ENCODE measurements around the gene TPD52L1. TPM values are rescaled to one million over a fixed set of nuclear protein-coding genes. Genes with fewer than 3 reads are reported as not detected.

Gene TPD52L1
- total and polyA plus RNA-seq, 3 donors from 2014 or later: 20.6 to 22.5 (median 22.1) TPM

DNA sequence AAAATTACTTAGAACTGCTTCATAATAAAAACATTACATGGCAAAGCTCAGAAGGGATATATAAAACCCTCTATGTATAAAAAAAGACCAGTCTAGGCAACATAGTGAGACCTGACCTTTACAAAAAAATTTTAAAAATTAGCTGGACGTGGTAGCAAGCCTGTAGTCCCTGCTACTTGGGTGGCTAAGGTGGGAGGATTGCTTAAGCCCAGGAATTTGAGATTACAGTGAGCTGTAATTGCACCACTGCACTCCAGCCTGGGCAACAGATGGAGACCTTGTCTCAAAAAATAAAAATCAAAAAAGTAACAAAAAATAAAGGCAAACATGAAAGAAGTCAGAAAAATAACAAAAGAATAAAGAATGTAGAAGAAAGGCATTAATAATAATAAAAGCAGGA, 21.5 kb upstream of the TPD52L1 start:
- TF ChIP-seq, protein P1, sequence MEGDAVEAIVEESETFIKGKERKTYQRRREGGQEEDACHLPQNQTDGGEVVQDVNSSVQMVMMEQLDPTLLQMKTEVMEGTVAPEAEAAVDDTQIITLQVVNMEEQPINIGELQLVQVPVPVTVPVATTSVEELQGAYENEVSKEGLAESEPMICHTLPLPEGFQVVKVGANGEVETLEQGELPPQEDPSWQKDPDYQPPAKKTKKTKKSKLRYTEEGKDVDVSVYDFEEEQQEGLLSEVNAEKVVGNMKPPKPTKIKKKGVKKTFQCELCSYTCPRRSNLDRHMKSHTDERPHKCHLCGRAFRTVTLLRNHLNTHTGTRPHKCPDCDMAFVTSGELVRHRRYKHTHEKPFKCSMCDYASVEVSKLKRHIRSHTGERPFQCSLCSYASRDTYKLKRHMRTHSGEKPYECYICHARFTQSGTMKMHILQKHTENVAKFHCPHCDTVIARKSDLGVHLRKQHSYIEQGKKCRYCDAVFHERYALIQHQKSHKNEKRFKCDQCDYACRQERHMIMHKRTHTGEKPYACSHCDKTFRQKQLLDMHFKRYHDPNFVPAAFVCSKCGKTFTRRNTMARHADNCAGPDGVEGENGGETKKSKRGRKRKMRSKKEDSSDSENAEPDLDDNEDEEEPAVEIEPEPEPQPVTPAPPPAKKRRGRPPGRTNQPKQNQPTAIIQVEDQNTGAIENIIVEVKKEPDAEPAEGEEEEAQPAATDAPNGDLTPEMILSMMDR (IDR thresholded peaks at IDR 0.05): no peak
- no peak for TF ChIP-seq POLR2A (IDR thresholded peaks at IDR 0.05)
- DNase-seq: no peak
- Histone ChIP-seq H3K27ac (no peak overlapping the region), H3K4me1 (no peaks in the 10 kb centered on the region), H3K36me3 (ENCODE audit: low read depth, missing control alignments) (no peaks in the 10 kb centered on the region), H3K4me3 (no peak overlapping the region), H3K9me3 (no peaks in the 10 kb centered on the region), H3K27me3 (no peaks in the 10 kb centered on the region)
- intact Hi-C loops (cut with DNase I; ENCODE audit: low total_unique reads): no loop called here
- WGBS, 2 donors: 31 to 48% methylated on average over 1 of the region's 1 CpG

DNA sequence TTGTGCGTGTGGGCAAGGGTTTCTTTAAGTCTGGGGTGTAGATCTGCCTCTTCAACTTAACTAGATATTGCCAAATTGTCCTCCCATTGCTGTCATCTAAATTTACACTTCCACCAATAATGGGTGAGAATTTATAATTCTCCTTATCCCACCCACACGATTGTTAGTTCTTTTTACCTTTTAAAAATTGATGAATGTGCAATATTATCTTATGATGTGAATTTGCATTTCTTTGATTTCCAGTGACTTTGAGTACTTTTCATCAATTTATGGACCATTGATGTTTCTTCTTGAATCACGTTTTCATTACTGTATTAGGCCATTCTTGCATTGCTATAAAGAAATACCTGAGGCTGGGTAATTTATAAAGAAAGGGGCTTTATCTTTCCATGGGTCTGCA, 17.2 kb upstream of the TPD52L1 start:
- no peaks in the 10 kb centered on the region for H3K4me1 ChIP-seq
- DNase-seq: no peak
- H3K27me3 ChIP-seq: no peaks in the 10 kb centered on the region
- no peaks in the 10 kb centered on the region for H3K36me3 ChIP-seq (ENCODE audit: low read depth, missing control alignments)
- no peak for TF ChIP-seq POLR2A (IDR thresholded peaks at IDR 0.05)
- TF ChIP-seq, protein P1 (IDR thresholded peaks at IDR 0.05): no peak
- H3K27ac ChIP-seq: no peak overlapping the region
- H3K9me3 ChIP-seq: no peaks in the 10 kb centered on the region
- intact Hi-C loops (cut with DNase I; ENCODE audit: low total_unique reads): no loop called here
- no peak overlapping the region for H3K4me3 ChIP-seq
- WGBS, 2 donors: 75 to 84% methylated on average over 3 of the region's 3 CpGs

DNA sequence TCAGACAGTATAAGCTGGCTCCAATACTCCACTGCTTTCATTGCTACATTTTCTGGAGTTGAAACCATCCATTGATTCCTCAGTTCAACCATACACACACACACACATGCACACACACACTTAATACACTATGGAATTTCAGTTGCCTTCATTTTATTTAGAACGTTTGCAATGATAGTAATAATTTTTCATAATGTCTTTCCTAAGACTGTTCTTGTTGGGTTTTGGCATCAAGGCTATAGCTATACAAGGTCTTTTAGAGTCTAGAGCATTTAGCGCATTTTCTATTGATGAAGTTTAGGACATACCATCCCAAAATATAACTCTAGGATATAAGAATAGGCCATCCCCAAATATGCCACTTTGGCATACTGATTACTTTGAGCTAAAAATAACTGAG, 15.5 kb upstream of the TPD52L1 start:
- H3K27me3 ChIP-seq: no peaks in the 10 kb centered on the region
- WGBS, 2 donors: 85 to 94% methylated on average over 2 of the region's 2 CpGs
- TF ChIP-seq POLR2A (IDR thresholded peaks at IDR 0.05): no peak
- TF ChIP-seq, protein P1 (IDR thresholded peaks at IDR 0.05): no peak
- H3K9me3 ChIP-seq: no peaks in the 10 kb centered on the region
- no peak overlapping the region for H3K4me3 ChIP-seq
- intact Hi-C loops (cut with DNase I; ENCODE audit: low total_unique reads): no loop called here
- no peak for DNase-seq
- no peaks in the 10 kb centered on the region for H3K4me1 ChIP-seq
- no peak overlapping the region for H3K27ac ChIP-seq
- H3K36me3 ChIP-seq (ENCODE audit: low read depth, missing control alignments): no peaks in the 10 kb centered on the region

DNA sequence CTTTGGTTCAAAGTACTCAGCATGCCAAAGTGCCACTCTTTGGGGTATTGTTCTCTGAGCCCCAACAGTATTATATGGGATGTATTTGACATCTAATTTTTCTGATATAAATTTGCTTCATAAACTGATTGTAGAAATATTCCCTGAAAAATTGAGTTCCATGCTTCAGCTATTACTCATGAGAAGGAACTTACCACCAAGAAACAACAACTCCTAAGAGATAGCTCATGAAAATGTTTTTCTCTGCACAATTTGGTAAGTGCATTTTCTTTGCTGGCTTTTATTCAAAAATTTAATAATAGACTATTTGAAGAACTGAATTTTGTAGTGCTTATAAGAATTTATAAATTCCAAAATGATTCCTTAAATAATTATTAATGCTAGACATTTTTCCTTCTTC, 12.8 kb upstream of the TPD52L1 start:
- H3K9me3 ChIP-seq: no peaks in the 10 kb centered on the region
- no peaks in the 10 kb centered on the region for H3K4me1 ChIP-seq
- TF ChIP-seq POLR2A (IDR thresholded peaks at IDR 0.05): no peak
- TF ChIP-seq, protein P1 (IDR thresholded peaks at IDR 0.05): no peak
- no peak overlapping the region for H3K4me3 ChIP-seq
- intact Hi-C loops (cut with DNase I; ENCODE audit: low total_unique reads): no loop called here
- DNase-seq: no peak
- no peak overlapping the region for H3K27ac ChIP-seq
- H3K27me3 ChIP-seq: no peaks in the 10 kb centered on the region
- H3K36me3 ChIP-seq (ENCODE audit: low read depth, missing control alignments): no peaks in the 10 kb centered on the region

DNA sequence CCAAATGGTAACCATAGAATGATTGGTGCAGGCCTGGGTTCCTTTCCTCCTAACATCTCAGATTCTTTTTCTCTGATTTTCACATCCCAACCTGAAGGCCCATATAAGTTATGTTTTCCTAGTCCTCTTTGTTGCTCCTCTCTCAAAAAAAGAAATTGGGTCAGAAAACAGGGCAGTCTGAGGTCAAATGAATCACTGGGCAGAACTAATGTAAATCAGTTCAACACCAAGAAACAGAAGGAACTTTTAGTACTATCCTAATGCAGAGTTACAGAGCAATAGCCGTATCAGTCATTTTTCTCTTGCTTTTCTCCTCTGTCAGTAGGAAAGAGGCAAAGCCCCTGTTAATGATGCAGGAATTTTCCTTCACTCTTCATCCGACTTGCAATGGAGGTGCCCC, 11.0 kb upstream of the TPD52L1 start:
- intact Hi-C loops (cut with DNase I; ENCODE audit: low total_unique reads): no loop called here
- Histone ChIP-seq H3K4me3 (no peak overlapping the region), H3K36me3 (ENCODE audit: low read depth, missing control alignments) (no peaks in the 10 kb centered on the region), H3K27me3 (no peaks in the 10 kb centered on the region), H3K9me3 (no peaks in the 10 kb centered on the region), H3K27ac (no peak overlapping the region), H3K4me1 (no peaks in the 10 kb centered on the region)
- TF ChIP-seq POLR2A (IDR thresholded peaks at IDR 0.05): no peak
- TF ChIP-seq, protein P1 (IDR thresholded peaks at IDR 0.05): no peak
- WGBS, 2 donors: 84 to 85% methylated on average over 2 of the region's 2 CpGs
- no peak for DNase-seq

All from testis (tissue), 3 donors.